ENCODE results near the gene ENPP7.

Gene ENPP7, protein sequence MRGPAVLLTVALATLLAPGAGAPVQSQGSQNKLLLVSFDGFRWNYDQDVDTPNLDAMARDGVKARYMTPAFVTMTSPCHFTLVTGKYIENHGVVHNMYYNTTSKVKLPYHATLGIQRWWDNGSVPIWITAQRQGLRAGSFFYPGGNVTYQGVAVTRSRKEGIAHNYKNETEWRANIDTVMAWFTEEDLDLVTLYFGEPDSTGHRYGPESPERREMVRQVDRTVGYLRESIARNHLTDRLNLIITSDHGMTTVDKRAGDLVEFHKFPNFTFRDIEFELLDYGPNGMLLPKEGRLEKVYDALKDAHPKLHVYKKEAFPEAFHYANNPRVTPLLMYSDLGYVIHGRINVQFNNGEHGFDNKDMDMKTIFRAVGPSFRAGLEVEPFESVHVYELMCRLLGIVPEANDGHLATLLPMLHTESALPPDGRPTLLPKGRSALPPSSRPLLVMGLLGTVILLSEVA

DNA sequence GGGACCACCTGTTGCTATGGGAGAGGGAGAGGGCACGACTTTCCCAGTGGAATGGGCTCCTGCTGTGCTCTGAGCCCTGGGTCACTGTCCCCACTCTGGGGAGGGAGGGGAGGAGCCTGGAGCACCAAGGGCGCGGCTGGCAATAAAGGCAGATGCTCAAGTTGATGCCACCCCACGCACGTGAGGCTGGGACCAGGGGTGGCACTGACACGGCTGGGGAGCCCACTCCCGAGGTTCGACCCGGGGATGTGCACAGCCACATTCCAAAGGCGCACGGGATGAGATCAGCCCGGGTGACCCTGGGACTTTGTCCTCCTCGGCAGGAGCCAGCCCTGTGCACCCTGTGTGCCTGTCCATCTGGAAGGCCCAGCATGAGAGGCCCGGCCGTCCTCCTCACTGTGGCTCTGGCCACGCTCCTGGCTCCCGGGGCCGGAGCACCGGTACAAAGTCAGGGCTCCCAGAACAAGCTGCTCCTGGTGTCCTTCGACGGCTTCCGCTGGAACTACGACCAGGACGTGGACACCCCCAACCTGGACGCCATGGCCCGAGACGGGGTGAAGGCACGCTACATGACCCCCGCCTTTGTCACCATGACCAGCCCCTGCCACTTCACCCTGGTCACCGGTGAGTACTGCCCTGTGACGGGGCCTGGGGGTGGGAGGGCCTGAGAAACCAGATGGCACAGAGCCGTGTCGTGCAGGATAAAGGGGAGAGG is at the start of gene ENPP7:
Gene ENPP7 (plus strand): TSS at position 175 of the 715 bp plus-strand sequence. CDS start 197 bp downstream, at position 372.
- TF ChIP-seq, protein P1, sequence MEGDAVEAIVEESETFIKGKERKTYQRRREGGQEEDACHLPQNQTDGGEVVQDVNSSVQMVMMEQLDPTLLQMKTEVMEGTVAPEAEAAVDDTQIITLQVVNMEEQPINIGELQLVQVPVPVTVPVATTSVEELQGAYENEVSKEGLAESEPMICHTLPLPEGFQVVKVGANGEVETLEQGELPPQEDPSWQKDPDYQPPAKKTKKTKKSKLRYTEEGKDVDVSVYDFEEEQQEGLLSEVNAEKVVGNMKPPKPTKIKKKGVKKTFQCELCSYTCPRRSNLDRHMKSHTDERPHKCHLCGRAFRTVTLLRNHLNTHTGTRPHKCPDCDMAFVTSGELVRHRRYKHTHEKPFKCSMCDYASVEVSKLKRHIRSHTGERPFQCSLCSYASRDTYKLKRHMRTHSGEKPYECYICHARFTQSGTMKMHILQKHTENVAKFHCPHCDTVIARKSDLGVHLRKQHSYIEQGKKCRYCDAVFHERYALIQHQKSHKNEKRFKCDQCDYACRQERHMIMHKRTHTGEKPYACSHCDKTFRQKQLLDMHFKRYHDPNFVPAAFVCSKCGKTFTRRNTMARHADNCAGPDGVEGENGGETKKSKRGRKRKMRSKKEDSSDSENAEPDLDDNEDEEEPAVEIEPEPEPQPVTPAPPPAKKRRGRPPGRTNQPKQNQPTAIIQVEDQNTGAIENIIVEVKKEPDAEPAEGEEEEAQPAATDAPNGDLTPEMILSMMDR (IDR thresholded peaks at IDR 0.05; ENCODE audit: insufficient read depth, missing control alignments): no peak
- DNase-seq (ENCODE audit: insufficient read length, low spot score): no peak
- FAIRE-seq: no peak

DNA sequence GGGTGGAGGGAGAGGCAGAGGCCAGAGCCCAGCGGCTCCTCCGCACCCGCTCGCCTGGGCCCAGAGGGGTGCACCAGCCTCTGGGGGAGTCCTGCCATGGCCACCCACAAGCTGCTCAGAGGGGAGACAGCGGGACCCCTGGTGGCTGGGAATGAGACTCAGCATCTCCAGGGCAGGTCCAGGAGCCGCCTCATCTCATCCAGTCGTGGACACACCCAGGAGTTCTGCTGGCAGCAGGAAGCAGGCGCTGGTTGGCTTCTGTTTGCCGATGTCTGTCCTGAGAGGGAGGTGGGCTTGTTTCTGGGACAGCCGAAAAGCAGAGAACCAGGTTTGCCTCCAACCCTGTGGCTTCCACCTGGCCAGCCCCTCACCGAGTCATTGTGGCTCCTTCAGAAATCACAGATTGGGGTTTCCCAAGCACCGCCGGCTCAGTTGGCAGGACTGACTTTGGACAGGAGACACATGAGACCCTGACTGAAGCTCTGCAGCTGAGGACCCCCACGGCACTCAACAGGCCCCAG is 49.6 kb upstream of the ENPP7 start:
- DNase-seq (ENCODE audit: insufficient read length, low spot score) (no peak), FAIRE-seq (no peak)
- TF ChIP-seq, protein P1 (IDR thresholded peaks at IDR 0.05; ENCODE audit: insufficient read depth, missing control alignments): no peak

DNA sequence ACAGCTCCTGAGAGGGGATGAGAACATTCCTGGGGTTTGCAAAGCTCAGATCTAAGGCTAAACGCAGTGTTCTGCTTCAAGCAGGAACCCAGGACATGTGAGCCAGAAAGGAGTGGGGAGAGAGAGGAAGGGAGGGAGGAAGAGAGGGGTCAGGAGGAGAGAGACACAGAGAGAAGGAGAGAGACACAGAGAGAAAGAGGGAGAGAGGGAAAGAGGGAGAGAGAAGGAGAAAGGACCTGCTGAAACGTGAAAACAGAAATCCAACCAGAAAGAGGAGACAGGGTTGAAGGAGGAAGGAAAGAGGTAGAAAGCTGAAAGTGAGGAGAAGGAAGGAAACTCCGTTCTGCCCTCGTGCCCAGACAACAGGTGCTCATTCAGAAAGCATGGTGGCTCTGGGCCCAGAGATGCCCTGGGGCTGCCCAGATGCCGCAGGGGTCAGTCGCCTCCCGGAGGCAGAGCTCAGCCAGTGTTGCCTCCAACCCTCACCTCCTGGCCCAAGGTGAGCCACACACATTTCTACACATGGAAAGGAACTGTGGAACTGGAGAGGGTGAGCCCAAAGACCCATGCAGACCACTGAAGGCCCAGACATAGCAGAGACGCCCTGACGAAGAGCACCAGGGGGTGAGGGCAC is 49.0 kb upstream of the ENPP7 start:
- TF ChIP-seq, protein P1 (IDR thresholded peaks at IDR 0.05; ENCODE audit: insufficient read depth, missing control alignments): no peak
- DNase-seq (ENCODE audit: insufficient read length, low spot score) (no peak), FAIRE-seq (no peak)

DNA sequence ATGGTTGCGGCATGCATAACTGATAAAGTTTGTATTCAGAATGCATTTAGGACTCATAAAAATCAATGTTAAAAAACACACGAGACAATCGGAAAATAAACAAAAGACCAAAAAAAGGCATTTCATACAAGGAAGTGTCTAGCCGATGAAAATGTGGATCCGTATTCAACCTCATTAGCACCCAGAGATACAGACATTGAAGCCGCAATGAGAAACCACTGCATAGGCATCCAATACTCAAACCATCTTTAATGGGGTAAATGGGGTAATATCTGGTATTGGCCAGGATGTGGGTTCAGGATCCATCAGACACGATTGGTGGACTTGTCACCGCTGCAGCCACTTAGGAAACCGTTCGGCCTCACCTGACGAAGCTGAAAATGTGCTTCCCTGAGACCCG is 47.4 kb upstream of the ENPP7 start:
- DNase-seq (ENCODE audit: insufficient read length, low spot score) (no peak), FAIRE-seq (no peak)
- TF ChIP-seq, protein P1 (IDR thresholded peaks at IDR 0.05; ENCODE audit: insufficient read depth, missing control alignments): no peak

- TF ChIP-seq, protein P1 (IDR thresholded peaks at IDR 0.05; ENCODE audit: insufficient read depth, missing control alignments): no peak
- DNase-seq (ENCODE audit: insufficient read length, low spot score) (no peak), FAIRE-seq (no peak)
These were observed 46.4 kb upstream of the ENPP7 start for GRCh38 chr17:79684132-79684985.

GRCh38 chr17:79685121-79685520 is 45.6 kb upstream of the ENPP7 start:
- DNase-seq (ENCODE audit: insufficient read length, low spot score) (no peak), FAIRE-seq (no peak)
- TF ChIP-seq, protein P1 (IDR thresholded peaks at IDR 0.05; ENCODE audit: insufficient read depth, missing control alignments): no peak
